Activated B cell treated with CpG ODN at 0.5 μM for 24 hours (primary cell): ENCODE data around the gene IKZF2. TPM values are rescaled to one million over a fixed set of nuclear protein-coding genes. Genes with fewer than 3 reads are reported as not detected.
"Not testable (repeated sequence)": the region's sequence is repeated elsewhere in the genome, so short reads cannot be mapped to it uniquely, and the experiment has no call there.

ENCODE experiments used
- ATAC-seq: fragments of 200-7000 bp; cut with Tn5 transposase; one replicate; pipeline ENCODE4 v1.10.0; 2021; ENCODE audit warnings: low read depth, mild to moderate bottlenecking, moderate library complexity
- CTCF ChIA-PET: fragments of 350-600 bp; sonication (Branson Sonifier 250); formaldehyde crosslinking; loops from one replicate; lab custom pipeline; 2021; ENCODE audit warnings: antibody characterized with exemption; lab: Charles Lee
- POLR2A ChIA-PET: fragments of 350-600 bp; sonication (Branson Sonifier 250); formaldehyde crosslinking; loops from one replicate; lab custom pipeline; 2021; ENCODE audit warnings: antibody characterized with exemption; lab: Charles Lee
- DNase-seq: peaks from one replicate; pipeline ENCODE4 v3.0.0; 2022
- H3K27ac Mint-ChIP-seq: one replicate; pipeline ENCODE4 v1.8.0; 2020; ENCODE audit warnings: mixed read lengths
- H3K27me3 Mint-ChIP-seq: one replicate; pipeline ENCODE4 v1.8.0; 2021; ENCODE audit warnings: mixed read lengths
- H3K36me3 Mint-ChIP-seq: one replicate; pipeline ENCODE4 v1.8.0; 2021; ENCODE audit warnings: low read depth, mixed read lengths
- H3K4me1 Mint-ChIP-seq: one replicate; pipeline ENCODE4 v1.8.0; 2021; ENCODE audit warnings: mixed read lengths
- H3K4me3 Mint-ChIP-seq: one replicate; pipeline ENCODE4 v1.8.0; 2020; ENCODE audit warnings: mild to moderate bottlenecking, mixed read lengths
- H3K9me3 Mint-ChIP-seq: one replicate; pipeline ENCODE4 v1.8.0; 2020; ENCODE audit warnings: mixed read lengths
- intact Hi-C: fragments of 100-400 bp; cut with micrococcal nuclease; formaldehyde crosslinking; loops from one replicate; pipeline ENCODE4 v1.15.1; 2024
- total RNA-seq: library from RNA; stranded (reverse); gene quantifications from 2 replicates; pipeline ENCODE4 v1.2.3, GENCODE V29; 2022
- TF ChIP-seq, protein P1 (sequence below): fragments of 200-600 bp; IDR thresholded peaks from one replicate; pipeline ENCODE4 v1.8.0; 2022; ENCODE audit warnings: antibody characterized with exemption, mild to moderate bottlenecking

Gene IKZF2
- total RNA-seq, 1 donor from 2014 or later: 60.2 TPM

DNA sequence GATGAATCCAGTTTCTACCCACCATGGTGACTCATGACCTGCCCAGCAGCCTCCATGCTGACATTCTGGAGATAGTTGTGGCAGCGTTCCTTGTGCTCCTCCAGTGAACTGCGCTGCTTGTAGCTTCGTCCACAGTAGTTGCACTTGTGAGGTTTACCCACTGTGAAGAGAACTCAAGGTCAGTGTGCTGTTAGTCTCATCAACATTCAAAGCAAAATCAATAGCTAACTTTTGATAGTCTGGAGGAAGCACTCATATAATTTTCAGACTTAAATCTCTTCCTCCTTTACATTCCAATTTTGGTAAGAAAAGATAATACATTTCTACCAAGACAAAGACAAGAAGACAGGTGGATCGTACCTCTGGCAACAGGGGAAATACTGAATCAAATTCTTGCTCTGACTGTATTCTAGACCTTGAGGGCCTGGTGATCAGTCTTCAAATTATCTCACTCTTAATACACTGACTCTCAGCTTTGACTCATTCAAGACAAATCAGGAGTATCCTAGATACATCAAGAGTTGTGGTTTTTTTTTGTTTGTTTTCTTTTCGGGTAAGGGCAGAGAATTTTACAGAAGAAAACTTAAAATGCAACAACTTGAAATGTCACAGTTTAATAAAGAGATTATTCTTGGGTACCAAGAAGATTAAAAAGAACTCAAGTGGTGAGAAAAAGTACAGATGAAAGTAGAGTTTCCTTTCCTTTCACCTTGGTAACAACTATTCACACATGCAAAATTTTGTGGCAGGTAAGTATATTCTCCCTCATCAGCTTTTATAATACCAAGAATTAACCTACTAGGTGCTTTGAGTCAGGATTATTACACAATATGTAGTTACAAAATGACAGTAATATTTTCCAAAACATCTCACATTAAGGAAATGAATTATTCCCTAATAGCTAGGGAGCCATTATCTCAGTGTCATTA, 129.2 kb downstream of the IKZF2 start:
- H3K4me3 Mint-ChIP-seq: peak overlapping the region; percentile 9
- CTCF ChIA-PET: no interaction called here
- ATAC-seq (peak; percentile 57), DNase-seq (no peak)
- intact Hi-C loops: loop anchor here (2.0 kb wide), 1 partner anchor 15 kb away; no protein-coding TSS in a partner anchor
- H3K36me3 Mint-ChIP-seq: peaks cover 10% of the 10 kb centered on the region
- POLR2A ChIA-PET: no interaction called here
- H3K27me3 Mint-ChIP-seq: no peaks in the 10 kb centered on the region
- H3K9me3 Mint-ChIP-seq: no peaks in the 10 kb centered on the region
- peak overlapping the region; percentile 67 for H3K27ac Mint-ChIP-seq
- TF ChIP-seq, protein P1, sequence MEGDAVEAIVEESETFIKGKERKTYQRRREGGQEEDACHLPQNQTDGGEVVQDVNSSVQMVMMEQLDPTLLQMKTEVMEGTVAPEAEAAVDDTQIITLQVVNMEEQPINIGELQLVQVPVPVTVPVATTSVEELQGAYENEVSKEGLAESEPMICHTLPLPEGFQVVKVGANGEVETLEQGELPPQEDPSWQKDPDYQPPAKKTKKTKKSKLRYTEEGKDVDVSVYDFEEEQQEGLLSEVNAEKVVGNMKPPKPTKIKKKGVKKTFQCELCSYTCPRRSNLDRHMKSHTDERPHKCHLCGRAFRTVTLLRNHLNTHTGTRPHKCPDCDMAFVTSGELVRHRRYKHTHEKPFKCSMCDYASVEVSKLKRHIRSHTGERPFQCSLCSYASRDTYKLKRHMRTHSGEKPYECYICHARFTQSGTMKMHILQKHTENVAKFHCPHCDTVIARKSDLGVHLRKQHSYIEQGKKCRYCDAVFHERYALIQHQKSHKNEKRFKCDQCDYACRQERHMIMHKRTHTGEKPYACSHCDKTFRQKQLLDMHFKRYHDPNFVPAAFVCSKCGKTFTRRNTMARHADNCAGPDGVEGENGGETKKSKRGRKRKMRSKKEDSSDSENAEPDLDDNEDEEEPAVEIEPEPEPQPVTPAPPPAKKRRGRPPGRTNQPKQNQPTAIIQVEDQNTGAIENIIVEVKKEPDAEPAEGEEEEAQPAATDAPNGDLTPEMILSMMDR: no peak
- H3K4me1 Mint-ChIP-seq: peaks cover 26% of the 10 kb centered on the region

GRCh38 chr2:213020913-213021312, 130.5 kb downstream of the IKZF2 start:
- H3K9me3 Mint-ChIP-seq, H3K27ac Mint-ChIP-seq: not testable (repeated sequence)

DNA sequence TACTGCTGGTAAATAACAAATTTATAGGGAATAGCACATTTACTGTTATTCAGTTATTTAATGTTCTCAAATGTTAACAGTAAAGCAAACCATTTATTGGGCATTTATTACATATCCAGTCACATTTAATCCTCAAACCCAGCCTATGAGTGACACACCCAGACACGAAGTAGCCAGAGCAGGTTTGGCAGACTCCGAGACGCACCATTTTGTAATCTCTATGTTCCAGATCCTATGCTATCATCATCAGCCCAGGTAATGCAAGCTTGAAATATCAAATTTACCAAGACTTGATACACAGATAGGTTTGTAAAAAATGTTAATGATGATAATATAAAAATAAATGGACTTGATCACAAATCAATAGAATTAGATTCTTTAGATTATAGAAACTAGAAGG, 131.1 kb downstream of the IKZF2 start:
- ChIA-PET CTCF (no interaction called here), POLR2A (no interaction called here)
- DNase-seq (no peak), ATAC-seq (no peak)
- no peak overlapping the region for H3K27ac Mint-ChIP-seq
- peaks cover 44% of the 10 kb centered on the region for H3K4me1 Mint-ChIP-seq
- TF ChIP-seq, protein P1: no peak
- H3K9me3 Mint-ChIP-seq: no peaks in the 10 kb centered on the region
- peaks cover 10% of the 10 kb centered on the region for H3K36me3 Mint-ChIP-seq
- H3K27me3 Mint-ChIP-seq: no peaks in the 10 kb centered on the region
- no peak overlapping the region for H3K4me3 Mint-ChIP-seq
- intact Hi-C loops: no loop called here

More at GRCh38 chr2:213020913-213021312, 130.5 kb downstream of the IKZF2 start:
- H3K4me3 Mint-ChIP-seq, ATAC-seq, intact Hi-C loops, H3K27me3 Mint-ChIP-seq, DNase-seq, CTCF ChIA-PET, POLR2A ChIA-PET, H3K36me3 Mint-ChIP-seq: not testable (repeated sequence)
- peaks cover 38% of the 10 kb centered on the region for H3K4me1 Mint-ChIP-seq

GRCh38 chr2:213019368-213019767, 132.0 kb downstream of the IKZF2 start:
- Mint-ChIP-seq H3K4me1 (peaks cover 53% of the 10 kb centered on the region), H3K4me3 (no peak overlapping the region), H3K27ac (no peak overlapping the region), H3K9me3 (no peaks in the 10 kb centered on the region), H3K27me3 (no peaks in the 10 kb centered on the region), H3K36me3 (peaks cover 10% of the 10 kb centered on the region)
- no peak for ATAC-seq
- POLR2A ChIA-PET: no interaction called here
- TF ChIP-seq, protein P1: no peak
- intact Hi-C loops: loop anchor here (5.0 kb wide), 1 partner anchor 213 kb away; no protein-coding TSS in a partner anchor
- CTCF ChIA-PET: no interaction called here
- no peak for DNase-seq

DNA sequence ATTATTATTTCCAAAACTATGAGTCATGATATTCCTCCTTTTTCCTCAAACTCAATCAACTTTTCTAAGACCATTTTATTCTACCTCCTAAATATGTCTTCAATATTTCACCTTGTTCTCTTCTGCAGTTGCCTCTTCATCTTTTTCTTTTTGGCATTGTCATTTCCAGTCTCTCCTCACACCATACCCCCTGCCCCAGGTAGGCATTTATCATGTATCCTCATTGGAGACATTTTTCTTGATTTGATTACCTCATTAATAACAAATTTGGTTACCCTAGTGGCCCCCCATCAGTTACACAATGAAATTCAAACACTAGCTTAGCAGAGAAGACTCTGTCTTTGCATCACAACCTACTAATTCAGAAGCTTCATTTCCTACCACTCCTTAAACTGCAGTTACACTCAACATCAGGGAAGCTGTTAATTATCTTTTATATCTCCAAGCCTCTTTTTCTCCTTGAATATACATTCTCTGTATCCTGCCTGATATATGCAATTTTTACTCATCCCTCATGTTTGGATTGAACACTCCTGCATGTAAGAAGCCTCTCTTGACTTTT, 133.0 kb downstream of the IKZF2 start:
- H3K27ac Mint-ChIP-seq: no peak overlapping the region

More for the DNA sequence above, 133.0 kb downstream of the IKZF2 start:
- Mint-ChIP-seq H3K27me3 (no peaks in the 10 kb centered on the region), H3K4me1 (peaks cover 55% of the 10 kb centered on the region), H3K9me3 (no peaks in the 10 kb centered on the region), H3K36me3 (peaks cover 10% of the 10 kb centered on the region), H3K4me3 (no peak overlapping the region)
- TF ChIP-seq, protein P1: no peak
- ChIA-PET CTCF (no interaction called here), POLR2A (no interaction called here)
- no peak for ATAC-seq
- intact Hi-C loops: loop anchor here (5.0 kb wide), 1 partner anchor 214 kb away; no protein-coding TSS in a partner anchor
- no peak for DNase-seq
